22Rv1 (cell line): Measurements from ENCODE around the gene CELF4.

Experiments
- H3K27ac ChIP-seq: fragments of 450-650 bp; 2 replicates; pipeline ENCODE4 v1.5.1; 2017
- CTCF ChIP-seq: fragments of 450-650 bp; IDR thresholded peaks from 2 replicates; pipeline ENCODE4 v1.5.1; 2017; ENCODE audit warnings: mild to moderate bottlenecking
- ZFX ChIP-seq: fragments of 450-650 bp; IDR thresholded peaks from 2 replicates; pipeline ENCODE4 v1.6.1; 2017; ENCODE audit warnings: antibody characterized with exemption, borderline replicate concordance

CELF4 gene

GRCh38 chr18:37547196-37547827, 18.3 kb downstream of the CELF4 start:
- TF ChIP-seq CTCF, result no peak
- no peak overlapping the region for H3K27ac ChIP-seq

- H3K27ac ChIP-seq, result no peak overlapping the region
- TF ChIP-seq ZFX (no peak), CTCF (no peak)
These were observed 18.9 kb downstream of the CELF4 start for GRCh38 chr18:37546651-37547050.

- H3K27ac ChIP-seq, result no peak overlapping the region
- TF ChIP-seq ZFX (no peak), CTCF (no peak)
These were observed 19.4 kb downstream of the CELF4 start for GRCh38 chr18:37546272-37546537.

- no peak overlapping the region for H3K27ac ChIP-seq
These were observed 19.9 kb downstream of the CELF4 start for GRCh38 chr18:37545461-37546271.

GRCh38 chr18:37544713-37545112, 20.9 kb downstream of the CELF4 start:
- no peak for TF ChIP-seq CTCF
- TF ChIP-seq ZFX, result no peak
- no peak overlapping the region for H3K27ac ChIP-seq

More at GRCh38 chr18:37545461-37546271, 19.9 kb downstream of the CELF4 start:
- no peak for TF ChIP-seq ZFX
- no peak for TF ChIP-seq CTCF

GRCh38 chr18:37544217-37544616, 21.4 kb downstream of the CELF4 start:
- no peak overlapping the region for H3K27ac ChIP-seq
- TF ChIP-seq ZFX (no peak), CTCF (no peak)

- H3K27ac ChIP-seq, result no peak overlapping the region
- TF ChIP-seq CTCF (no peak), ZFX (no peak)
These were observed 22.3 kb downstream of the CELF4 start for GRCh38 chr18:37543321-37543720.
